HFFc6 (cell line): Measurements from ENCODE around the gene IL18R1. TPM values are rescaled to one million over a fixed set of nuclear protein-coding genes. Genes with fewer than 3 reads are reported as not detected.

Experiments
- DNase-seq: peaks from one replicate; pipeline ENCODE4 v3.0.0-alpha.2; 2018
- H3K27ac Mint-ChIP-seq: 2 replicates; pipeline ENCODE4 v1.8.0; 2020; ENCODE audit warnings: mild to moderate bottlenecking, mixed read lengths
- H3K27me3 Mint-ChIP-seq: 2 replicates; pipeline ENCODE4 v1.8.0; 2021; ENCODE audit warnings: mild to moderate bottlenecking, moderate library complexity, mixed read lengths; ENCODE audit not compliant: insufficient read depth
- H3K36me3 Mint-ChIP-seq: 2 replicates; pipeline ENCODE4 v1.8.0; 2021; ENCODE audit warnings: low read depth, mixed read lengths
- H3K4me1 Mint-ChIP-seq: 2 replicates; pipeline ENCODE4 v1.8.0; 2020; ENCODE audit warnings: low read depth, mixed read lengths
- H3K4me3 Mint-ChIP-seq: 2 replicates; pipeline ENCODE4 v1.8.0; 2020; ENCODE audit warnings: mild to moderate bottlenecking, moderate library complexity, mixed read lengths
- H3K9me3 Mint-ChIP-seq: 2 replicates; pipeline ENCODE4 v1.8.0; 2020; ENCODE audit warnings: mild to moderate bottlenecking, mixed read lengths
- total RNA-seq, 6 experiments: library from RNA; stranded (reverse); fragmentation: NEBNext Ultra II Directional; extraction: Animal tissue kit (Norgen Biotek cat#: 25700); gene quantifications; 2 replicates in 1 of 6; 3 replicates in 5 of 6; pipeline ENCODE4 v1.2.3, GENCODE V29; 2021
- TF ChIP-seq, protein P1 (sequence below): fragments of 200-600 bp; sonication (generic); IDR thresholded peaks from 2 replicates; pipeline ENCODE4 v1.5.0; 2021; ENCODE audit warnings: antibody characterized with exemption, mild to moderate bottlenecking

Gene IL18R1
- total RNA-seq, 6 experiments from 2014 or later: not detected

DNA sequence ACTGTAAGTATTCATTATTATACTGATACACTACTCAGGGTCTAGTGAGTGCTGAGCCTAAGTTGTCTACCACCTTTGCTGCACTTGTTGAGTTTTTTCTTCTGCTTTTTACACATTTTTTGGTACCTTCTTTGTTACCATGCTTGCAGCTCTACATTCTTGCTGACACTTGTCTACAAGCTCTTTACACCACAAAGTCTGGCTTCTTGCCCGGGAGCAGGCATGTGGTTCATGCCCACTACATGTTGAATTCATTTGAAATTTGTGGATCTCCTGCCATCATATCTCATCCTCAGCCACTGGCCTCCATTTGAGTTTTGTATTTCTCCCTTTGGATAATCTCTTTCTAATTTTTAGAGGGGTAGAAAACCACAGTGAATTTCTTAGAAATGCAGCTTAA, 29.9 kb downstream of the IL18R1 start:
- H3K27ac Mint-ChIP-seq: no peak overlapping the region
- peaks cover 4% of the 10 kb centered on the region; the same call in 1 of the 2 replicates for H3K27me3 Mint-ChIP-seq
- H3K36me3 Mint-ChIP-seq: no peaks in the 10 kb centered on the region
- DNase-seq: no peak
- H3K4me1 Mint-ChIP-seq: no peaks in the 10 kb centered on the region
- TF ChIP-seq, protein P1, sequence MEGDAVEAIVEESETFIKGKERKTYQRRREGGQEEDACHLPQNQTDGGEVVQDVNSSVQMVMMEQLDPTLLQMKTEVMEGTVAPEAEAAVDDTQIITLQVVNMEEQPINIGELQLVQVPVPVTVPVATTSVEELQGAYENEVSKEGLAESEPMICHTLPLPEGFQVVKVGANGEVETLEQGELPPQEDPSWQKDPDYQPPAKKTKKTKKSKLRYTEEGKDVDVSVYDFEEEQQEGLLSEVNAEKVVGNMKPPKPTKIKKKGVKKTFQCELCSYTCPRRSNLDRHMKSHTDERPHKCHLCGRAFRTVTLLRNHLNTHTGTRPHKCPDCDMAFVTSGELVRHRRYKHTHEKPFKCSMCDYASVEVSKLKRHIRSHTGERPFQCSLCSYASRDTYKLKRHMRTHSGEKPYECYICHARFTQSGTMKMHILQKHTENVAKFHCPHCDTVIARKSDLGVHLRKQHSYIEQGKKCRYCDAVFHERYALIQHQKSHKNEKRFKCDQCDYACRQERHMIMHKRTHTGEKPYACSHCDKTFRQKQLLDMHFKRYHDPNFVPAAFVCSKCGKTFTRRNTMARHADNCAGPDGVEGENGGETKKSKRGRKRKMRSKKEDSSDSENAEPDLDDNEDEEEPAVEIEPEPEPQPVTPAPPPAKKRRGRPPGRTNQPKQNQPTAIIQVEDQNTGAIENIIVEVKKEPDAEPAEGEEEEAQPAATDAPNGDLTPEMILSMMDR: no peak
- no peak overlapping the region for H3K4me3 Mint-ChIP-seq
- peaks cover 10% of the 10 kb centered on the region for H3K9me3 Mint-ChIP-seq

DNA sequence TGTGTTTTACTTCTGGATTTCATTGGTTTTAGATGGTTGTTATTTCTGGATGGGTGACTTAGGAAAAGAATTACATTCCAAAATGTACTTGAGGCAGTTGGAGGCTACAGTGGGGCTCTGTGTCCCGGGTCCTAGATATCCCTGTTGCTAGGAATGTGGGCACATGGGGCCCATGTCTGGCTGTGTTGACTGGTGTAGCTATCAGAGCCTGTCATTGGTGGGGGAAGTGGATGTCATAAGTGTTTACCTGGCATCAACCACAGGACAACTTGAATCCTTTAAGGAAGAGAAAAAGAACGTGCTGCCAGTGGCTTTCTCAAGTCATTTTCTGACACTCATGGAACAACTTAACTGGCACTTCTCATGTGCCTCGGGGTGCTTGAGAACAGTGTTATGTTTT, 30.4 kb downstream of the IL18R1 start:
- Mint-ChIP-seq H3K36me3 (no peaks in the 10 kb centered on the region), H3K27ac (no peak overlapping the region), H3K27me3 (peaks cover 4% of the 10 kb centered on the region; the same call in 1 of the 2 replicates), H3K9me3 (peaks cover 10% of the 10 kb centered on the region), H3K4me1 (no peaks in the 10 kb centered on the region), H3K4me3 (no peak overlapping the region)
- DNase-seq: no peak
- TF ChIP-seq, protein P1: no peak

DNA sequence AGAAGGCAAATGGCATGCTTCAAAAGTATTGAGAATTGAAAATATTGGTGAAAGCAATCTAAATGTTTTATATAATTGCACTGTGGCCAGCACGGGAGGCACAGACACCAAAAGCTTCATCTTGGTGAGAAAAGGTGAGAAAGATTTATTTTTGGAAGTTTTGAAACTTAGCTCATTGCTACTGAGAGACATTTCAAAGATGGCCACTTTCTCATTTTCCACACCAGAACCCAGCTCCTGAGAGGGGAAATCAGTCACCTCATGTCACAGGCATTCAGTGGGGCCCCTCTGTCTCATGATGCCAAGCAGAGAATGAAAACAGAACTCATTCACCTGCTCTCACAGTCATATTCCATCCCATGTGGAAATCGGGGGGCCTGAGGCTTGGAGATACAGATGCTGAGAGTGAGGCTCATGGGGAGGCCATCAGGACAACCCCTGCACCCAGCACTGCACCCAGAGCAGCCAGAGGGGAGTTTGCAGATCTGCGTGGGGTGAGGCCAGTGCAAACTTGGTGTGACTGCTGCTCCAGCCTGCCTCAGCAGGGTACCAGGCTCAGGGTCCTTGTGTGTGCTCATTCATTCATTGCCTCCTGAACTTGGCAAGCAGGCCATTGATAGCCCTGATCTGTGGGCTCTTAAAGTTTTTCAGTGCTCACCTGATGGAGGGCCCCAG, 31.4 kb downstream of the IL18R1 start:
- no peak for DNase-seq
- H3K4me1 Mint-ChIP-seq: no peaks in the 10 kb centered on the region
- H3K4me3 Mint-ChIP-seq: no peak overlapping the region
- H3K27me3 Mint-ChIP-seq: peaks cover 4% of the 10 kb centered on the region; the same call in 1 of the 2 replicates
- TF ChIP-seq, protein P1: no peak
- peaks cover 10% of the 10 kb centered on the region for H3K9me3 Mint-ChIP-seq
- H3K36me3 Mint-ChIP-seq: no peaks in the 10 kb centered on the region
- H3K27ac Mint-ChIP-seq: no peak overlapping the region

DNA sequence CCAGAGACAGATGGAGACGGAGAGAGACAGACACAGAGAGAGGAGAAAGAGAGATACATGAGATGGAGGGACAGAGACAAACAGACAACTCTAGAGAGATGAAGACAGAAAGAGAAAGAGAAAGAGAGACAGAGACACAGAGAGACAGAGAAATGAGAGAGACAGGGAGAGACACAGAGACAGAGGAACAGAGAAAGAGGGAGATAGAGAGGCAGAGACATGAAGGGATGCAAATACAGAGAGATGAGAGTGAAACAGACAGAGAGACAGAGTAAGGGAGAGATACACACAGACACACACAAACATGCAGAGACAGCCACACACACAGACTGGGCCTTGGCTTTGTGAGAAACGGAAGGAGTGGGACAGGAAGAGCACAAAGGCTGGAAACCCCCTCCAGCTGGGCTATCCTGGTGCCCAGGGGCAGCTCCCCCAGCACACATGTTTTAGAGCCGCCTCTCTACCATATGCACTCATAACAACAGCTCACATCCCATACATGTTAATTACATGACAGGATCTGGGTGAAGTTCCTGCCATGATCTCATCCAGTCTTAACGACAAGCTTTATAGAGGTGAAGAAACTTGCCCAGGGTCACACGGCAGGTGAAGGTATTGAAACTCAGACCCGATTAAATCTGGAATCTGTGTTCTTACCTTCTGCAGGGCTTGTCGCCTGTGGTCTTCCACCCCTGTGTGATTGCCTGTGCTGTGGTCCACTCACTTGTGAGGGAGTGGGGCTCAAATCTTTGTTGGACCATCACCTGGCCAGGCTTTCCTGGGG, 32.4 kb downstream of the IL18R1 start:
- Mint-ChIP-seq H3K4me1 (no peaks in the 10 kb centered on the region), H3K4me3 (no peak overlapping the region), H3K9me3 (peaks cover 10% of the 10 kb centered on the region), H3K27ac (no peak overlapping the region), H3K36me3 (no peaks in the 10 kb centered on the region), H3K27me3 (peaks cover 4% of the 10 kb centered on the region; the same call in 1 of the 2 replicates)
- no peak for DNase-seq
- TF ChIP-seq, protein P1: no peak

DNA sequence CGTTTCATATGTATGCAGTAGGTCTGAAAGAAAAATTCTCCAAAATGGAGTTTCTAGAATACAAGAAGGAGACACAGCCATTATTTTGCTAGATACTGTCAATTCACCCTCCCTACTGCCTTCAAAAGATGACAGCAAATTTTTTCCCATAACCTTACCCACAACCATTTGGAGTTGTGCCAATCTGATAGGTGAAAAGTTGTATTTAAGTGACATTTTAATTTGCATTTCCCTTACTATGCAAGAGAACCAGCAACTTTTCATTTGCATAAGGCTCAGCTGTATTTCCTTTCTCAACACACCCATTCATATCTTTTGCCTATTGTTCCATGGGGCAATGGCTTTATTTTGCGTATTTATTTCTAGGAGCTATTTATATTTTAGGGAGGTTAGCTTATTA, 36.0 kb downstream of the IL18R1 start:
- TF ChIP-seq, protein P1: no peak
- no peak for DNase-seq
- H3K4me3 Mint-ChIP-seq: no peak overlapping the region
- no peak overlapping the region for H3K27ac Mint-ChIP-seq
- no peaks in the 10 kb centered on the region for H3K4me1 Mint-ChIP-seq
- H3K9me3 Mint-ChIP-seq: no peaks in the 10 kb centered on the region
- H3K27me3 Mint-ChIP-seq: peaks cover 4% of the 10 kb centered on the region; the same call in 1 of the 2 replicates
- H3K36me3 Mint-ChIP-seq: no peaks in the 10 kb centered on the region
